Left kidney (tissue), 8 donors: Measurements from ENCODE around the gene GRIN2A. TPM values are rescaled to one million over a fixed set of nuclear protein-coding genes. Genes with fewer than 3 reads are reported as not detected.

Experiments used
- DNase-seq: peaks from one replicate; pipeline ENCODE4 v3.0.0-alpha.2; 2013
- long read RNA-seq, 8 donors: transcript quantifications; one replicate each; lab custom pipeline, GENCODE V29; 2026
- polyA plus RNA-seq: library from polyadenylated mRNA; unstranded; fragments of 120-200 nt; gene quantifications from one replicate; pipeline ENCODE4 v1.2.1, GENCODE V29; 2013; ENCODE audit not compliant: insufficient read length

GRIN2A gene
- 9.2 TPM for polyA plus RNA-seq
- long read RNA-seq, donor 1: 0 reads
- long read RNA-seq, donor 2: 0 reads
- long read RNA-seq, donor 3, full-length matches to known transcripts: 2 of 2 reads
- long read RNA-seq, donor 3, partial matches to known transcripts: 0 of 2 reads
- long read RNA-seq, donor 3, other reads (novel, unspliced or antisense): 0 of 2 reads
- long read RNA-seq, donor 4: 0 reads
- long read RNA-seq, donor 5: 0 reads
- long read RNA-seq, donor 6: 0 reads
- long read RNA-seq, donor 7, full-length matches to known transcripts: 1 of 1 reads
- long read RNA-seq, donor 7, partial matches to known transcripts: 0 of 1 reads
- long read RNA-seq, donor 7, other reads (novel, unspliced or antisense): 0 of 1 reads
- long read RNA-seq, donor 8: 0 reads

DNA sequence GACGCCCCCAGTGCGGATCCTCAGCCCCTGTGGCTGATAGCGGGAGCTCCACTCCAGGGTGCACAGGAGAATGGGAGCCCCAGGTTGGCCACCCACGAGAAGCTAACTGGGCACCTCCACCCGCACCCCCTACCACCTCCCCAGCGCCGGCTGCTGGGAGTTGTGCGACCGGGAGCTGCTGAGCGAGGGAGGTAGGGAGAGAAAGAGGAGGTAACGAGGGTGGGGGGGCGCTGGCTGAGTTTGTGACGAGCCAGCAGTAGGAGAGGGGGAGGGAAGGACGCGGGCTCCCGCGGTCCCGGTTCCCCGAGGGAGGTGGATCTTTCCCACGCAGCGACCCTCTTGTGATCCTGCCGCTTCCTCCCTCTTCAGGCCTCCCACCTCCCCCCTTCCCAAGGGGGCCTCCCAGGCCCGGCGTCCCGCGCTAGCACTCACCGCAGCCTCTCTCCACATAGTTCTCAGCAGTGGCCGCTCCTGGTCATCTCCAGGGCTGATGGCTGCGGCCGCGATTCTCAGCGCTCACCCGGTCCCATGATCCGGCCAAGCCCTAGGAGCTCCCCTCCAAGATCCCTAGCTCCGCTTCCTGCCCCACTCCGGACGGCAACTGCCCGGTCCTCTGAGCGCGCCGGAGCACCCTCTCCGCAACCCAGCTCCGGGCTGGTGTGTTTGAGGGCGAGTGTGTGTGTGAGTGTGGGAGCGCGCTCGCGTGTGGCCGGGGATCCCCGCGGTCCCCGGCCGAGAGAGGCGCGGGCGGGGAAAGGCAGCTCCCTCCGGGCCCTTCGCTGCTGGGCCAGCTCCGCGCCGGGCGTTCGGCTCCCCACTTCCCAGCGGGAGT lies at the start of gene GRIN2A:
GRIN2A (minus strand) TSS at position 207 of the 832 bp plus-strand sequence. CDS start 2,017 bp downstream, outside the sequence.
- DNase-seq: peak; percentile 30

- DNase-seq: no peak
These were observed 49.3 kb upstream of the GRIN2A start for GRCh38 chr16:10231563-10231962.

GRCh38 chr16:10228779-10229178 lies 46.6 kb upstream of the GRIN2A start:
- DNase-seq: no peak

DNA sequence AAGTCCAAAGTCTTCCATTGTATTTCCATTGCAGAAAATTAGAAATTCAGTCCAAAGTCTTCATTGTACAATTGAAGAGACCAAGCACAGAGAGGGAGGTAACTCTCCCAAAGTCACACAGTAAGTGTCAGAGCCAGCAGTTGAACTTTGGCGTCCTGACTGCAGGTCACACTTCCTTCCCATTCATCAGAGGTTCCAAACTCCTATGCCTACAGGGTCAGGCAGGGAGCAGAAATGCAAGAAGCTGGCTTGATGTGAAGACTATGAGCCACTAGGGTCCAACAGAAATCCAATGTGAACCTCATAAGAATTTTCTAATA lies 44.7 kb upstream of the GRIN2A start:
- no peak for DNase-seq

DNA sequence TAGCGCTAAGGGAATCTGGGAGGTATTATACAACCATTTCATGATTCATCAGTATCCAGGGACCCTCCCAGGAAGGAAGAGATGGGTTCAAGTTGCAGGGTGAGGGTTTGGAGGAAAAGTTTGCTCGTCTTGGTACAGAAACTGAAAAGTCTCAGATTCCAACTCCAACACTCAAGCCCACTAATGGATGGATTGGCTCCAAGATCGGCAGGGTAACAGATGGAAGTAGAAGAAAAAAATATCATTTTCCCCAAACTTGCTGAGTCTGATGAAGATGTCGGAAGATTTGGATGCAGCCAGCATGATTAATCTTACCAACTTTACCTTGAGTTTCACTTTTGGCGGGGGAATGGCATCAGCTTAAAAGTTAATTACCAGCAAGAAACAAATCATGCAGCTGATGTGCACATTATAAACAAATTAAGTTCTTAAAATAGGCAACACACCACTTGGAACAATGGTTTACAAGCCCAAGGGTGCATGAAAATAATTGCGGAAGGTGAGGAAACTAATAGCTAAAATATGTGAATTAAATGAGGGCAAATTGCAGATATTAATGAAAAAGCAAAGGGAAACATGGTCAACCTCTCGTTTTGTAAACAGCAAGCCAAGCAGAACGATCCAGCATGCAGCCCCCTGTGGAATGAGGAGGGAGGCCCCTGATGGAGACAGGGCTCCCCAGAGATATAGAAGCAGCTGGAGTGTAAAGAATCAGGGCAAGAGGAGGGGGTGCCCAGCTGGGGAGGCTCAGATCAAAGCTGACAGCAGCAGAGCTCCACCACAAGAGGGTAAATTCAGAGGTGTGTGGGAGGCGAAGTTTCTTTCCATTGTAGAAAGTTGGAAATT lies 44.1 kb upstream of the GRIN2A start:
- DNase-seq: no peak

- DNase-seq: no peak
These were observed 43.4 kb upstream of the GRIN2A start for GRCh38 chr16:10225653-10226052.

- DNase-seq: no peak
These were observed 42.6 kb upstream of the GRIN2A start for GRCh38 chr16:10224850-10225249.

GRCh38 chr16:10220942-10221341 lies 38.7 kb upstream of the GRIN2A start:
- DNase-seq: no peak

DNA sequence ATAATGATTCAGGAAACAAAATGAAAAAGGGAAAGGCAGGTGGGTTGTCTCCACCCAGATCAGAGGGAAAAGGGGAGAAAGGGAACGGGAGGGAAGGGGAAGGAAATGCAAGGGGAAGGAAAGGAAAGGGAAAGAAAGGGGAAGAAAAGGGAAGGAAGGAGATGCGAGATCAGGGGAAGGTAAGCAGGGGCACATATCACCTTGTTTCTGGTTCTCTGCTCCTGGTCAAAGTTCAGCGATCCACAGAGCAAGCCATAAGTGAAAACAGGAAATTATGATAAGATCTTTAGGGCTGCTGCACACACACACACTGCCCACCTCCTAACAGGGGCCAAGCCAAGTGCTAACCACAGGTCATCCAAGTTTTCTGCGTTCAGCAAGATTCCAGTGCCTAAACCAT lies 37.5 kb upstream of the GRIN2A start:
- DNase-seq: no peak

DNA sequence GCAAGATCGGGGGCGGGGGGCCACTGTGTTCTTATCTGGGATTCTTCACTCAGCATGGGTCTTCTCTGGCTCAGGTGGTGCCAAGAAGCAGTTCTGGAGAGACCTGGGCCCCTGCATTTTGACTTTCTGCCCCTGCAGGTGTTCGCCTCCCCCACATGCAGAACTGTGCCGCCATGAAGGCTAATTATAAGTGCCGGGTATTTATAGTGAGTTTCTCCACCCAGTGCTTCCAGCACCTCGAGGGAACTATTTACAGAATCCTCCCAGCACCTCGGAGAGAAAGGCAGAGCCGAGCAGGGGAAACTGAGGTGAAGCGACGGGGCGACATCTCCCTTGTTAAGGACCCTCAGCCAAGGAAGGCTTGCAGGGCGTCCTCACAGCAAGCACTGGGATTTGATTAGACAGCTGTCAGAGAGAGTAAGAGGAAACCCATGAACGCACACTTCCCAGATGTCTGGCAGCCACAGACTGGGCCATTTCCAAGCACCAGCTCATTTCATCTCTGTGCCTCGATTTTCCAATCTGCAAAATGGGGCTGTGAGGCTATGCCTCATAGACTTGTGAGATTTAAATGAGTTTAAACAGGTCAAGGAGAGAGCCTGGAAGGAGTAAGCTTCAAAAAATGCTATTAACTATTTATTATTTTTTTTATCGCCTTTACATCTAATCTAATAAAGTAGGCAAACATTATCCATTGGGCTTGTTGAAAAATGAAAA lies 36.4 kb upstream of the GRIN2A start:
- no peak for DNase-seq

DNA sequence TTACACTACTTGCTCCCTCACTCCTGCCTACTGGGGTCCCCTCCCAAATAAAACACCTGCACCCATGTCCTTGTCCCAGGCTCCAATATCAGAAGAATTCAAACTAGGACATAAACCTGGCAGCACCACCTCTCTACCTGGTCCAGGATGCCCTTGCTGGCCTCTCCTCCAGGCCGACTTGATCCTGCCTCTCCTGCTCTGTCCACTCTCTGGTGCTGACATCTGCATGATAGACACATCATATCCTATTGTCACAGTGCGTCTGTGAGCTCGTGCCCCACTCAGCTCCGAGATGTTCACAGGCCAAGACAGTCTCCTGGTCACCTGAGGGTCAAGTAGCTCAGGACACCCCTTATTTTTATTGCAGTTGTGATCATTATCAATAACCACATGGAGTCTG lies 31.5 kb upstream of the GRIN2A start:
- DNase-seq: no peak

DNA sequence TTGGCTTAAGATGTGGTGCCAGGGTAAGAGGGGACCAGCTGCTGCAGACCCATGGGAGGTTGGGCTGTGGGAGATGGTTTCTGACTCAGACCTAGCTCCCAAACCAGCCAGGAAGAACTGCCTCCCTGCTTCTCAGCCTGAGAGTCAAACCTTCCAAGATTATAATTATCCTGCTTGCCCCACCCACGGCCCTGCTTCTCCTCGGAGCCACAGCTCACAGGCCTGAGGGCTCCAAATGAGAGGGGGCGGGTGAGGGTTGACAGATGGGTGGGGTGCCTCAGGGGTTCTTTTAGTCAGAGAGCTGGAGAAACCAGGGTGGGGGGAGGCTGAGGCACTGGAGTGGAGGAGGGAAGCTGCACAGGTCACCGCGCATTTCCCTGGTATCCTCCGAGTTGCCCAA lies 28.7 kb upstream of the GRIN2A start:
- DNase-seq: no peak

- DNase-seq: no peak
These were observed 24.6 kb upstream of the GRIN2A start for GRCh38 chr16:10206865-10207264.

DNA sequence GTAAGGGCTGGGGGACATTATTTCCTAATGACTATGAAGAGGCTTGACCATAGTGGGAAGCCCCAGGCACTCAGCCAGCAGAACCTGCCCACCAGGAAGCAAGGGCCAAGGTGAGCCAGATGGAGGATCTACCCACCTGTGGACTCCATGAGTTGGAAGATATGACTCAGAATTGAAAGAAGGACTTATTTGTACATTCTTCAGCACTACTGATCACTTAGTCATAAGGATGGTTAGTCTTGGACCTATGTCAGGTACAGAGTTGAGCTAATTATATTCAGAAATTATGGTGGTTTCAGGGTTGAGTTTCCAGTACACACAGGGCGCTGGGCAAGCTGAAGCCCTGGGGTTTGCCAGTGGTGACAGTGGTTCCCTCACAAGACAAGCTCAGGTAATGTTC lies 24.0 kb upstream of the GRIN2A start:
- DNase-seq: no peak

DNA sequence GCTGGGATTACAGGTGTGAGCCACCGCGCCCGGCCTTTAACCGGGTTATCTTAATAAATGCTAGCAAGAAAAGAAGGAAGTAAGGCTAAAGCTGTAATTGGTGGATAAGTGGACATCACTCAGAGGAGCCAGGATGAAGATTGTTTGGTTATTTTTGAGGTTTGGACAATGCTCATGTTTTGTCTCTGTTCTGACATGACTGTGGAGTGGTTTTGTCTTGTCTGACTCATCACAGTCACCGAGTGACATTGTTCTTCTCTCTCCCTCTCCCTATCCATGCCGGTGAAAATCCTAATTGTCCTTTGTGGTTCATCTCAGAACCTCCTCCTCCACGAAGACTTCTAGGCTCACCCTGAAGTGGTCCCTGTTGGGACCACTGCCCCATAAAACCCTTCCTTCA lies 23.5 kb upstream of the GRIN2A start:
- DNase-seq: no peak

DNA sequence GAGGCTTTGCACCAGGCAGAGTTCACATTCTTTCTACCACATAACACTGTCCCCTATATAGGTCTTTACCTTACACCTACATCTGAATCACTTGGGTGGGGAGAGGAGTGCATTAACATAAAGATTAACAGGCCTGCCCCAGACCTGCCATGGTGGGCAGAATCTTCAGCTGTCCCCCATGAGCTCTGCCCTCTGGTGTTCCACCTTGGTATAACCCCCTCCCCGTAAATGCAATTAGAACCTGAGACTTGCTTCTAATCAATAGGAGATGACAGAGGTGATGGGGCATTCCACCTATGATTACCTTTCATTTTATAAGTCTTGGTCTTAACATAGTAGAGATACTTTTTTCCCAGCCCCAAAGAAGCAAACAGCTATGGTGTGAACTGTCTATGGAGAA lies 20.4 kb upstream of the GRIN2A start:
- DNase-seq: no peak

DNA sequence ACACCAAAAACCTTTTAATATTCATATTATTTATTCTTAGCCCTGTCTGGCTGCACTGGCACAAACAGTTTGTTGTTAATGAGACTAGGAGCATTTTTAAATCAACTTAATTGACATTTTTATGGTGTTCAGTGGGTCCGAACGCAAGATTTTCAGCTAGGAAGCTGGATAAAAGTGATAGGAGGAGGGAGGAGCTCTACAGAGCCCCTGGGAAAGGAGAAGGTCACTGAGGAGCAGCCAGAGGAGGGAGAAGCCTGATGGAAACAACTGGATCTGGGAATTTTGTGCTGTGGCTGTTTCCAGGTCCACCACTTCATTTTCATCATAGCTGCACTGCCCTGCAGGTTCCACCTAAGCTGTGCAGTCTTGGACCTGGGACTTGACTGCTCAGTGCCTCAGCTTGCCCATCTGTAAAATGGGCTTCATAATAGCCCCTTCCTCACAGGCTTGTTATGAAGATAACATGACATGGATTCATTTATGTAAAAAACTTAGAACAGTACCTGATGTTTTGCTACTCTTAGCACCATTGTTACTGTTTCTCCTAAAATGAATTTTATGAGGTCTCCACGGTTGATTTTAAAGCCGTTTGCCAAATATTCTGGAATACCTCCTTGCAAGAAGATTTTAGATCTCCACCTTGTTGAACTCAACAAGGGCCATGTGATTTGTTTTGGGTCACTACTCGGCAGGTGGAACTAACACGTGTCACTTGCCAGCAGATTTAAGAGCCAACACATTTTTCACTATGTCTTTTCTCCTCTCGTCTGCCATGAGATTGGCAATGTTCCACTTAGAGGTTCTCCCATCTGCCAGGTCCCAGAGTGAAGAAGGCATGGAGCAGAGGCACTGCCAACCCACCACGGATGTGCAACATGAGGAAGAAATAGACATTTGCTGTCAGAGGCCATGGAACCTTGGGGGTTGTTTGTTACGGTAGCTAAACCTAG lies 18.7 kb upstream of the GRIN2A start:
- DNase-seq: no peak

- DNase-seq: no peak
These were observed 14.8 kb upstream of the GRIN2A start for GRCh38 chr16:10196999-10197398.

GRCh38 chr16:10191096-10191495 lies 8.9 kb upstream of the GRIN2A start:
- DNase-seq: no peak

DNA sequence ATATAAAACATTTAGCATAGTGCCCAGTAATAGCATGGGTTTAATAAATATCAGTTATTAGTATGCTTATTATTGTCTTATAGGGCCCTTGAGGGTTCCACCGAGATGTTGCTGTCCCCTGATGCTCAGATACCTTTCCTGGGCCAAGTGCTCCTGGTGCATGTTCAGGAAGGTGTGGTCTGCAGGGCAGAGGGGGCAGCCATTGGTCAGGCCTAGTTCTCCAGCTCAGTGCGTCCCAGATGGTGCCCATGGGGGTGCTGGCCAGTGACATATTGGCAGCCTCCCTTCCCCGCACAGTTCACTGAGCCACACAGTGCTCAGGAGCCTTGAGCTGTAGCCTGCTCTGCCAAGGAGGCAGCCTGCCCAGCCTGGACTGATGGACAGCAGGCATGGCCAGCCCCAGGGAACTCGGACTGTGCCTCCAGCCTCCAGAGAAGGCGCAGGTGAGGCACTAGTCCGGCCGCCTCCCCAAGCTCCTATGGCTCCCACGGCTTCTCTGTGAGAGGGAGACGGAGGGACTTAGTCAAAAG lies 7.7 kb upstream of the GRIN2A start:
- no peak for DNase-seq

GRCh38 chr16:10188236-10188635 lies 6.0 kb upstream of the GRIN2A start:
- DNase-seq: no peak
